Adipocyte (in vitro differentiated cells): ENCODE data around the gene CTDSPL.

Experiments
- DNase-seq: peaks from one replicate; pipeline ENCODE4 v3.0.0-alpha.2; 2015; ENCODE audit warnings: low read depth
- H3K27me3 ChIP-seq: replicated peaks from 2 replicates; pipeline ENCODE4 v1.7.0; 2013; ENCODE audit warnings: mild to moderate bottlenecking, low read length, moderate library complexity; ENCODE audit not compliant: control insufficient read depth, insufficient read depth
- H3K36me3 ChIP-seq: 2 replicates; pipeline ENCODE4 v1.7.0; 2013; ENCODE audit warnings: low read length, mild to moderate bottlenecking, moderate library complexity; ENCODE audit not compliant: control insufficient read depth, insufficient read depth, severe bottlenecking
- H3K4me1 ChIP-seq: 2 replicates; pipeline ENCODE4 v1.7.0; 2013; ENCODE audit warnings: mild to moderate bottlenecking, low read length, moderate library complexity; ENCODE audit not compliant: control insufficient read depth, insufficient read depth
- H3K4me3 ChIP-seq: 2 replicates; pipeline ENCODE4 v1.7.0; 2013; ENCODE audit warnings: mild to moderate bottlenecking, low read length, moderate library complexity
- H3K9ac ChIP-seq: 2 replicates; pipeline ENCODE4 v1.7.0; 2013; ENCODE audit warnings: mild to moderate bottlenecking, low read length, moderate library complexity
- H3K9me3 ChIP-seq: 2 replicates; pipeline ENCODE4 v1.7.0; 2013; ENCODE audit warnings: mild to moderate bottlenecking, low read length, moderate library complexity; ENCODE audit not compliant: control insufficient read depth

CTDSPL gene

DNA sequence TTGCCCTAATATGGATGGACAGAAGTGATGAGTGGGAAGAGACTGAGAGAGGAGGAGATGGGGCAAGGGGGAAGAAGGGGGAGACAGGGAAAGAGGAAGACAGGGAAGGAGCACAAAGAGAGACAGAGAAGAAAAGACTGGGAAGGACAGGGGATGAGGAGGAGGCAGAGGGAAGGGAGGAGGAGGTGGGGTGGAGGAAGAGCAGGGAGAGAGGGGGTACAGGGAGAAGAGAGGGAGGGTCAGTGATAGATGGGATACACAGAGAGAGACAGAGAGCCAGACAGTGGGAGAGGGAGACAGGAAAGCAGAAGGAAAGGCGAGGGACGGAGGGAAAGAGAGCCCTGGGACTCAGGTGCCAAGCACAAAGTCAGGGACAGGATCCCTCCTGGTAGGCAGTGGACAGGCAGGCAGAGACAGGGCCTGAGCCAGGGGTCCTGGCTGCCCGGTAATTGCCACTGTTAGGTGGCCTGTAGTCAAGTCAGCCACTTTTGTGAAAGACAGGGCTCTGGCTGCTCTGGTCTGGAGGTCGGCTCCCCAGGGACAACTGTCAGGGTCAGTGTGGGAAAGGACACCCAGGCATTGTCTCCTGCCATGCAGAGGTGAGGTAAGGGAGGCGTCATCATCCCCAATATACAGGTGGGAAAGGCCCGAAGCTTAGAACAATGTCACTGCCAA, 138.7 kb downstream of the CTDSPL start:
- H3K4me1 ChIP-seq = peaks cover 19% of the 10 kb centered on the region
- no peak overlapping the region for H3K9ac ChIP-seq
- no peaks in the 10 kb centered on the region for H3K9me3 ChIP-seq
- no peaks in the 10 kb centered on the region for H3K27me3 ChIP-seq
- no peak for DNase-seq
- H3K36me3 ChIP-seq = peaks cover 3% of the 10 kb centered on the region
- no peak overlapping the region for H3K4me3 ChIP-seq

DNA sequence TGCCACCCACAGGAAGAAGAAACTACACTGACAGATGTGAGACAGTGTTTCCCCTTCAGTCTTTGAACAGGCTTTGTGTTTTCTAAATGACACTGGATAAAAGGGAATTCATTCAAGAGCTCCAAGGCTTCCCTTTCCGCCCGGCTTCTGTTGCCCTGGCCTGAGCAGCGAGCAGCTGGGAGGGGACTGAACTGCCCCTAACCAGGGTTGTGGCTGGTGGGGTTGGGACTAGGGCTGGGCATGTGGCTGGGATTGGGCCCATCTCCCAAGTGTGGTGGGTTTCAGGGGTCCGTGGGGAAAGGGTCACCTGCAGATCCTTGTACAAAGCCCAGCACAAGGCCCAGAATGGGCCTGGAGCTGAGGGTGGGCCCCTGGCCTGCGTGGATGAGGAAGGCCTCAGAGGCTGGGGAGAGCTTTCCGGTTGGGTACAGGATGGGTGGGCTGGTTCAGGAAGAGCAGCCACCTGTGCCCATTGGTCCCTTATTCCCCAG, 139.3 kb downstream of the CTDSPL start:
- H3K4me3 ChIP-seq = no peak overlapping the region
- H3K9me3 ChIP-seq = no peaks in the 10 kb centered on the region
- peaks cover 22% of the 10 kb centered on the region for H3K4me1 ChIP-seq
- no peaks in the 10 kb centered on the region for H3K27me3 ChIP-seq
- no peak overlapping the region for H3K9ac ChIP-seq
- H3K36me3 ChIP-seq = peaks cover 3% of the 10 kb centered on the region
- no peak for DNase-seq

- Histone ChIP-seq H3K4me1 (peaks cover 22% of the 10 kb centered on the region), H3K4me3 (no peak overlapping the region), H3K27me3 (no peaks in the 10 kb centered on the region), H3K9me3 (no peaks in the 10 kb centered on the region), H3K9ac (no peak overlapping the region), H3K36me3 (peaks cover 9% of the 10 kb centered on the region)
- DNase-seq = no peak
Observed at GRCh38 chr3:38001456-38002081, 139.9 kb downstream of the CTDSPL start.

- Histone ChIP-seq H3K4me1 (peaks cover 22% of the 10 kb centered on the region), H3K27me3 (no peaks in the 10 kb centered on the region), H3K4me3 (no peak overlapping the region), H3K9me3 (no peaks in the 10 kb centered on the region), H3K9ac (no peak overlapping the region), H3K36me3 (peaks cover 17% of the 10 kb centered on the region)
- no peak for DNase-seq
Observed at GRCh38 chr3:38002291-38002876, 140.7 kb downstream of the CTDSPL start.

DNA sequence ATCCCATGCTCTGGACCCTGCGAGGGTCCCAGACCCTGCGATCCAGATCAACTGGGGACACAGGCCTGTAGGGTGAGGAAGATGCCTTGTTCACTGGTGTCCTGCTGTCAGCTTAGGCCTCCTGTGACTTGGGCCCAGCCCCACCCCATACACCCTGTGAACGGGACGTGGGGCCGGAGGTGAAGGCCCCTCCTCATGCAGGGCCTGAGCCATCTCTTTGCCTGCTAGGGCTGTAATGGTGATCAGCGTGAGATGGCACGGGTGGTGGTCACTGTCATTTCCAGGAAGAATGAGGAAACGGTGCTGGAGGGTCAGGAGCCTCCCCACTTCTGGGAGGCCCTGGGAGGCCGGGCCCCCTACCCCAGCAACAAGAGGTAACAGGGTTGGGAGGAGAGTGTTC, 141.3 kb downstream of the CTDSPL start:
- no peaks in the 10 kb centered on the region for H3K9me3 ChIP-seq
- H3K9ac ChIP-seq = peak overlapping the region; percentile 85
- H3K4me3 ChIP-seq = no peak overlapping the region
- no peak for DNase-seq
- peaks cover 22% of the 10 kb centered on the region for H3K36me3 ChIP-seq
- no peaks in the 10 kb centered on the region for H3K27me3 ChIP-seq
- H3K4me1 ChIP-seq = peaks cover 22% of the 10 kb centered on the region

DNA sequence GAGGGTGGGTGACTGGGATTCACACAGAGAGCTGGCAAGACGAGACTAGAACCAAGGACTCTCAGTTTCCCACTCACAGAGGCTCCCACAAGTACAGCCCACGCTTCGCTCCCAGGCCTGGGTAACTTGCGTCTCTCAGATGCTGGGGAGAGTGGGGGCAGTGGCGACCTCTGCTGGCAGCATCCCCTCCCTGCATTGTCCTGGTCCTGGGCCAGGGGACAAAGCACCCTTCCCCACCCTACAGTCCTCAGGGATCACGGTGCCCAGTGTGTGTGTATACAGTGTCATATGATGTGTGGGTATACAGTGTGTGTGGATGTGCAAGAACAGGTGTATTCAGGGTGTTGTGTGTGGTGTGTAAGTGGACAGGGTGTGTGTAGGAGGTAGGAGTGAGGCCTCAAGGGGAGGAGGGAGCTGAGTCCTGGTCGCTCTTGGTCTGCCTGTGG, 141.7 kb downstream of the CTDSPL start:
- peaks cover 27% of the 10 kb centered on the region for H3K36me3 ChIP-seq
- peak; percentile 67 for DNase-seq
- H3K9me3 ChIP-seq = no peaks in the 10 kb centered on the region
- H3K4me1 ChIP-seq = peaks cover 18% of the 10 kb centered on the region
- peak overlapping the region; percentile 85 for H3K9ac ChIP-seq
- H3K4me3 ChIP-seq = no peak overlapping the region
- H3K27me3 ChIP-seq = no peaks in the 10 kb centered on the region

GRCh38 chr3:38003817-38004414, 142.2 kb downstream of the CTDSPL start:
- DNase-seq = no peak
- H3K27me3 ChIP-seq = no peaks in the 10 kb centered on the region
- peak overlapping the region; percentile 85 for H3K9ac ChIP-seq
- no peaks in the 10 kb centered on the region for H3K9me3 ChIP-seq
- peaks cover 14% of the 10 kb centered on the region for H3K4me1 ChIP-seq
- H3K36me3 ChIP-seq = peaks cover 32% of the 10 kb centered on the region
- peak overlapping the region; percentile 78 for H3K4me3 ChIP-seq

DNA sequence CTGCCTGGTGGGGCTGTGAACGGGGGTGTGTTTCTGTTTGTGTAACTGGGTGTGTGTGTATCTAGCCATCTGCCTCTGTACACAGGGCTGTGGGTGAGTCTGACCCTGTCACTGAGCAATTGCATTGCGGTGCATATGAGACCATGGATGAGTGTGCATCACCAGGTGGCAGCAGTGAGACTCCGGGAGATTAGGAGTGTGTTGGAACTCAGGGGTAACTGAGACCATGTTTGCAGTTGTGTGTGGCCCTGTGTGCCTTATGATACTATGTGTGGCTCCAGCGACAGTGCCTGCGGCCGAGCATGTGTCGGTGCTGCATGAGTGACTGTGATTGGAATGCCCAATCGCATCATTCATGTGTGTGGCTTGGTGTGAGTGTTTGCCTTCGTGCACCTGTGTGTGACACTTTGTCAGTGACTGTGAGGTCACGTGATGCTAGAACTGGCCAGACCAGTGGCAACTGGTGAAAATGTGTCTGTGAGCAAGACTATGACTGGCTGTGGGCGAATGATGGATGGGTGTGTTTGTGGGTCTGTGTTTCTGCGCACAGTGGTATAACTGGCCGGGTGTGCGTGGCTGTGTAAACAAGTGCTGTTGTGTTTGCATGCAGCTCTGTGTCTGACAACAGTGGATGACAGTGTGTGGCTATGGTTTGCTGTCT, 142.9 kb downstream of the CTDSPL start:
- DNase-seq = peak; percentile 72
- H3K4me3 ChIP-seq = peak overlapping the region; percentile 78

DNA sequence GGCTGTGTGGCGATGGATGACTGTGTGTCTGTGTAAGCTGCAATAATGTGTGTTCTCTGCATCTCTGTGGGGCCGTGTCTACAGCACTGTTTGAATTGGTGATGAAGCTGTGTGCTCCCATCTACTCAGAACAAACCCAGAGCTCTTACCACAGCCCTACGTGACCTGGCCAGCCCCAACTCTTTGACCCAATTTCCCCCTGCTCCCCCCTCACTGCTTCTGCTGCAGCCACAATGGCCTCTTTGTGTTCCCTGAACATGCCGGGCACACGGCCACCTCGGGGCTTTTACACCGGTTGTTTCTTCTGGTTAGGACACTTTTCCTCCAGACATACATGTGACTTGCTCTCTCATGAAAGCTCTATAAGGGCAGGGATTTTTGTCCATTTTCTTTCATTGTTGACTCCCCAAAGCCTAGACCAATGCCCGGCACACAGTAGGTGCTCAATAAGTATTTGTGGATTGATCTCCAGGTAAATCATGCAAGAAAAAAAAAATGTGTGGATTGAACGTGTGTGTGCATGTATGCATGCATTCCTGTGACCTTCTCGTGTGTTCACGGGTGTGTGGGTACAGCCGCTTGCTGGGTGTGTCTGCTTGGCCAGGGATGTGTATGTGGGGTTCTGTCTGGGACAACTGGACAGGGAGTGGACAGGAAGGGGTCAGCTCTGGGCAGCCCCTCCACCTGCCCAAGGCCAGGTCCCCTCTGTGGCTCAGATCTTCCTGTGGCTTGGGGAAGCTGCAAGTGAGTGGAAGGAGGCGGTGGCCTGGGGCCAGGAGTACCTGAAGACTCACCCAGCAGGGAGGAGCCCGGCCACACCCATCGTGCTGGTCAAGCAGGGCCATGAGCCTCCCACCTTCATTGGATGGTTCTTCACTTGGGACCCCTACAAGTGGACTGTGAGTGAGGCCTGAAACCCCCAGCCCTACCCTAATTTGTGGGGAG, 143.7 kb downstream of the CTDSPL start:
- Histone ChIP-seq H3K4me3 (peak overlapping the region; percentile 78), H3K36me3 (peaks cover 39% of the 10 kb centered on the region), H3K4me1 (peaks cover 14% of the 10 kb centered on the region), H3K9ac (peak overlapping the region; percentile 85), H3K27me3 (no peaks in the 10 kb centered on the region), H3K9me3 (no peaks in the 10 kb centered on the region)
- DNase-seq = no peak

More for the DNA sequence above, 142.9 kb downstream of the CTDSPL start:
- H3K4me1 ChIP-seq = peaks cover 14% of the 10 kb centered on the region
- H3K36me3 ChIP-seq = peaks cover 38% of the 10 kb centered on the region
- no peaks in the 10 kb centered on the region for H3K27me3 ChIP-seq
- H3K9me3 ChIP-seq = no peaks in the 10 kb centered on the region
- H3K9ac ChIP-seq = peak overlapping the region; percentile 85

DNA sequence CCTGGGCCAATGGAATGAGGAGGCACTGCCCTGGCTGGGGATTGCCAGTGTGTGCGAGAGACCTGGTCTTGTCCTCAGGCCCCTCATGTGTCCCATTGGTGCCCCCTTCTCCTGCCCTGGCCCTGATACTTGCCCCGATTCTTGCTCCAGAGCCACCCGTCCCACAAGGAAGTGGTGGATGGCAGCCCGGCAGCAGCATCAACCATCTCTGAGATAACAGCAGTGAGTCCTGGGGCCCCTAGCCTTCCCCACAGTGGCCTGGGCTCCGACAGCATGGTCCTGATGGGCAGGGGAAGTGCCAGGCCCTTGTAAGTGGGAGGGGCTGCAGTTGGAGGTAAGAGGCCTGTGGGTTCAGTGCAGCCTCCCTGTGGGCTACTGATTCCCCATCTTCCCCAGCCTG, 144.4 kb downstream of the CTDSPL start:
- Histone ChIP-seq H3K9me3 (no peaks in the 10 kb centered on the region), H3K9ac (no peak overlapping the region), H3K36me3 (peaks cover 41% of the 10 kb centered on the region)

More for the DNA sequence above, 144.4 kb downstream of the CTDSPL start:
- H3K4me1 ChIP-seq = peaks cover 14% of the 10 kb centered on the region
- H3K4me3 ChIP-seq = no peak overlapping the region
- no peaks in the 10 kb centered on the region for H3K27me3 ChIP-seq
- no peak for DNase-seq
